Hematopoietic multipotent progenitor cell treated with erythropoietin and hydrocortisone succinate and interleukin-3 and kit ligand, for 15 days (in vitro differentiated cells): ENCODE results near the gene MUC20.
A peak's percentile ranks its signal among the peaks of the same experiment; 100 is the strongest.
"Not testable (repeated sequence)": the region's sequence is repeated elsewhere in the genome, so short reads cannot be mapped to it uniquely, and the experiment has no call there.

Experiments used
- DNase-seq: peaks from one replicate; pipeline ENCODE4 v3.0.0-alpha.2; 2015; ENCODE audit warnings: low spot score

MUC20 gene

GRCh38 chr3:195692781-195693427 is 27.9 kb upstream of the MUC20 start:
- no peak for DNase-seq

GRCh38 chr3:195693428-195694216 is 27.2 kb upstream of the MUC20 start:
- no peak for DNase-seq

DNA sequence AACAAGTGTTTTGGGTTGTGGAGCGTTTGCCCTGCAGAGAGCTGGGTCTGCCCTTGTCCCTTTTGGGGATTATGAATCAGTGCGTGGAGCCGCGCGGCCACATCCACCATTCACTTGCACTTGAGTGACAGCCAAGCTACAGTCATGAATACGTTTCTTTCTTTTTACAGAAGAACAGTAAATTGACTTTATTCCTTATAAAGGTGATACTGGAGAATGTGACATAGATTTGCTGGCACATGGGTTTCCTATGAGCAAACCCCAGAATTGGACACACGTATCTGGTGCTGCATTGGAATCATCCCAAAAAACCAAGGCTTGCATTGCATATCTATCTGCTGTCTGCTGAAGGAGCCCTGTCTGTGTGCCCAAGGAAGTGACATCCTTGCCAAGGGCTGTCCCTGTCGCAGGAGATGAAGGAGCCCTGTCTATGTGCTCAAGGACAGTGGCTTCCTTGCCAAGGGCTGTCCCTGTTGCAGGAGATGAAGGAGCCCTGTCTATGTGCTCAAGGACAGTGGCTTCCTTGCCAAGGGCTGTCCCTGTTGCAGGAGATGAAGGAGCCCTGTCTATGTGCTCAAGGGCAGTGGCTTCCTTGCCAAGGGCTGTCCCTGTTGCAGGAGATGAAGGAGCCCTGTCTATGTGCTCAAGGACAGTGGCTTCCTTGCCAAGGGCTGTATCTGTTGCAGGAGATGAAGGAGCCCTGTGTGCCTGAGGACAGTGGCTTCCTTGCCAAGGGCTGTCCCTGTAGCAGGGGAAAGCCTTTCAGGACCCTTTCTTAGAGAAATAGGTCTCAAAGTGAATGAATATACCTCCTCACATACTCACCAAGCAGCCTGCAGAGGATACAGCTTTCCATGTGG is 26.3 kb upstream of the MUC20 start:
- not testable (repeated sequence) for DNase-seq

DNA sequence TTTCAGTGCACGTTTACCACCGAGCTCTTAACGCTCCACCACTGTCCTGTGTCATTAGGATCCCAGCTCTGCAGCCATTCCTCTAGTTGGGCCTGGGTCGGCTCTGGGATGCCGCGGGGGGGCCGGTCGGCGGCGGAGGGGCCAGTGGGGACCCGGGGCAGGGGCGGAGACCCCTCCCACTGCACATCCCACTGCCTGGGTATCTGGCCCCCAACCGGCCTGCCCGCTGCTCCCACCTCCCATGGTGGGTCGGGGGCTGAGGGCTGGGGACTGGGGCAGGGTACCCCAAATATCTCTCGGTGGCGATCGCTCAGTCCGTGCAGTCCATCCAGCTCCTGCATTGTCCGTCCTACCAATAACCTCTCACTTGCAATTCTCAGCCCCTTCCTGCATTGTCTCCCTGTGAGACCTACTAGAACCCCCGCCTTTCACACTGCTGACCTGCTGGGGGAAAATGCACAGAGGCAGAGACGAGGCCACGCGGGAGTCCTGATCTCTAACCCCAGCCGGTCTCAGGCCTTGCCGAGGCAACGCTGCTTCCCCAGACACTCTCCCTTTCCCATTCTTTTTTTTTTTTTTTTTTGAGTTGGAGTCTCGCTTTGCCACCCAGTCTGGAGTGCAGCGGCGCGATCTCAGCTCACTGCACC is 24.0 kb upstream of the MUC20 start:
- DNase-seq = no peak

GRCh38 chr3:195697582-195698324 is 23.0 kb upstream of the MUC20 start:
- DNase-seq = peak; percentile 44

GRCh38 chr3:195698325-195698646 is 22.5 kb upstream of the MUC20 start:
- DNase-seq = no peak

DNA sequence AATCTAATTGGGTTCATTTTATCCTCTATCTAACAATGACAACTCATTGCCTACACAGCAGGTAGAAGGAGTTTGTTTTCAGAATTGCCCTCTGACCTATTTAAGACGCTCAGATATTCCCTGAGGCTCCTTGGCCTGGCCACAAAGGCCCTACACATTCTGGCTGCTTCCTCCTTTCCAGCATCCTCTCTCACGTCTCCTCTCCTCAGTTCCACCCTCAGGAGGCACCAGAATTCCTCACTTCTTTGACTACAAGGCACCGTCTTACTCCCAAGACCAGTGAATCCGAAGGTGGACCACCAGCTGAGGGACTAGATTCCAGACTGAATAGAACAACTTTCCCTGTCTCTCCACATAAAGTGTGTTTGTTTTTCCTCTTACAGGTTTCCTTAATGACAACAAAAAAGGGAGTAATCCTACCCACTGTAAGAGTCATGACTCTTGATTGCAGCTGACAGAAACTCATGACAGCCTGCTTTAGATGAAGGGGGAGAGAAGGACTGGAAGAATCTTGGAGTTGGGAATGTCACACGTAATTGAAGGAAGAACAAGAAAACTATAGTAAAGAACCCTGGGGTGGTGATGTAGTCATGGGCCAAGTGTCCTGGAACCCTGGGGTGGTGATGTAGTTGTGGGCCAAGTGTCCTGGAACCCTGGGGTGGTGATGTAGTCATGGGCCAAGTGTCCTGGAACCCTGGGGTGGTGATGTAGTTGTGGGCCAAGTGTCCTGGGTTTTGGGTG is 22.0 kb upstream of the MUC20 start:
- no peak for DNase-seq

DNA sequence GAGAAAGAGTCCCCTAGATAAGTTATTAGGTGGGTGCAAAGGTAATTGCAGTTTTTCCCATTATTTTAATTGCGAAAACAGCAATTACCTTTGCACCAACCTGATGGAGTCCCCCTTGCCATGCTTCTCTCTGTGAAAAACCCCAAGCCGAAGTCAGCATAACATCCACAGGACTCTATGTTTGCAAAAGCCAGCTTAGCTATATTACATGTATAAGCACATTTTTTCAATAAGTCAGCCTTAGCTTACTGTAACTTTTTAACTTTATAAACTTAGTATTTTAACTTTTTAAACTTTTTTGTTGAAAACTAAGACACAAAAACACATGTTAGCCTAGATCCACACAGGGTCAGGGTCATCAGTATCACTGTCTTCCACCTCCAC is 21.4 kb upstream of the MUC20 start:
- no peak for DNase-seq

DNA sequence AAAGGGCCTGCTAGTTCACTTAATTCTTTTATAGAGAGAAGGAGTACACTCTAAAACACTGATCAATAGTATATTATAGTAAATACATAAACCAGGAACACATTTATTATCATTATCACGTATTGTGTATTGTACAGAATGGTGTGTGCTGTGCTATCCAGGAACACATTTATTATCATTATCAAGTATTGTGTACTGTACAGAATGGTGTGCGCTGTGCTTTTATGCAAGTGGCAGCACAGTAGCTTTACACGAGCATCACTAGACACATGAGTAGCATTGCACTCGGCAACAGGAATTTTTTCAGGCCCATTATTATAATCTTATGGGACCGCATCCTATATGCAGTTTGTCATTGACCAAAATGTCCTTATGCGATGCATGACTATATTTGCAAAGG is 20.9 kb upstream of the MUC20 start:
- DNase-seq = no peak

DNA sequence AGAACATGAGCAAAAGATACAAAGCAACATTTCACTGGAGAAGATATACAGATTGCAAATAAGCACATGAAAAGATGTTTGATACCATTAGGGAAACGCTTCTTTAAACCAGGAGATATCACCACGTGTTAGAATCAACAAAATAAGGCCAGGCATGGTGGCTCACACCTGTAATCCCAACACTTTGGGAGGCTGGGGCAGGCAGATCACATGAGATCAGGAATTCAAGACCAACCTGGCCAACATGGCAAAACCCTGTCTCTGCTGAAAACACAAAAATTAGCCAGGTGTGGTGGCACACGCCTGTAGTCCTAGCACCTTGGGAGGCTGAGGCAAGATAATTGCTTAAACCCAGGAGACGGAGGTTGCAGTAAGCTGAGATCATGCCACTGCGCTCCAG is 20.5 kb upstream of the MUC20 start:
- DNase-seq = no peak

- no peak for DNase-seq
These were observed 19.5 kb upstream of the MUC20 start for GRCh38 chr3:195701042-195701915.

GRCh38 chr3:195703776-195704175 is 17.0 kb upstream of the MUC20 start:
- no peak for DNase-seq

GRCh38 chr3:195704433-195704999 is 16.3 kb upstream of the MUC20 start:
- no peak for DNase-seq

- DNase-seq = no peak
These were observed 15.4 kb upstream of the MUC20 start for GRCh38 chr3:195705081-195705991.

GRCh38 chr3:195708061-195708460 is 12.7 kb upstream of the MUC20 start:
- no peak for DNase-seq

DNA sequence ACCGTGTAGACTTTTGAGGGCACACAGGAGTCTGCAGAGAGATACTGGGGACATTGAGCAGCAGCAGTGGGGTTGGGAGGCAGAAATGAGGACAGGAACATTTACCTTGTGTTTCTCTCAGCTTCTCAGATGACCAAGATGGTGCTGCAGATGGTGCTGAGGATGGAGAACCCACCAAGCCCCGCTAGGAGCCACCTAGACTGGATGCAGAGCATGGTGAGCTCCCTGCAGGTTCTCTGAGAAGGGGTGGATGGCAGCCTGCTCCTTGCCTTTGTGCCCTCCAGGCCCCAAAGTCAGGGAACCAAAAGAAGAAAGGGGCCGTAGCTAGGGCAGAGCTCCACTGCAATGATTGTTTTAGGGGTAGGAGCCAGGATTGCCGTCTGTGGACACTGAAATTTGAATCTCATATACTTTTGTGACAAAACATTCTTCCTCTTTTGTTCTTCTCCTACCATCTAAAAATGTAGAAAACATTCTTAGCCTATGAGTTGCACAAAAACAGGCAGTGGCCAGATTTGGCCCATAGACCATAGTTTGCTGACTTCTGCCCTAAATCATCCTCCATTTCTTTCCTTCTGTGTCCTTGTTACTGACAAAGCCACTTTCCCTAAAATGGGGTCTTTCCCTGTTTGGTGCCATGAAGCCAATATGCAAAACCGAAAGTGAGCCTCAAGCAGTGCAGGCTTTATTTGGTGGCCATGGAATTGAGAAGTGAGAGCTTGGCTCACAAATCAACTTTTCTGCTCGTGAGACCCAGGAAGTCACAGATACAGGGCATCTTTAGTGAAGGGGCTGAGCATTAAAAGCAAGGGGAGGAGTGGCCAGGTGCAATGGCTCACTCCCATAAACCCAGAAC is 11.9 kb upstream of the MUC20 start:
- DNase-seq = no peak

DNA sequence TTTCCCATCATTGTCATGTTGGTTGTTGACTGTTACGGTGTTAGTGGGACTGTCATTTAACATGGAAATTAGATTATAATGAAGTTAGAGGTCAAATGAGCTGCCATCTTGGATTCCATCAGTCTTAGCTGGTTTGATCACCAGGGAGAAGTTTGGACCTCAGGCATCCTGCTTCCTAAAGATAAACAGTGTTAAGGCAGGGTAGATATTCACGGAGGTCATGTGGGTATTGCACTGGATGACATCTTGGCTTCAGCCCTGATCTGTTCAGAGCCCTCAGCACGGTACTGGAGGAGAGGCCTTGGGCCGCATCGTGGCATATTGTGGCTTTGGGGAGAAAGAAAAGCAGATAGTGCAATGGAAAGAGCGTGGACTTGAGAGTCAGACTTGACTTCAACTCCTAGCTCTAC is 11.1 kb upstream of the MUC20 start:
- no peak for DNase-seq
